ENCODE results near the gene TAF10.

DNA sequence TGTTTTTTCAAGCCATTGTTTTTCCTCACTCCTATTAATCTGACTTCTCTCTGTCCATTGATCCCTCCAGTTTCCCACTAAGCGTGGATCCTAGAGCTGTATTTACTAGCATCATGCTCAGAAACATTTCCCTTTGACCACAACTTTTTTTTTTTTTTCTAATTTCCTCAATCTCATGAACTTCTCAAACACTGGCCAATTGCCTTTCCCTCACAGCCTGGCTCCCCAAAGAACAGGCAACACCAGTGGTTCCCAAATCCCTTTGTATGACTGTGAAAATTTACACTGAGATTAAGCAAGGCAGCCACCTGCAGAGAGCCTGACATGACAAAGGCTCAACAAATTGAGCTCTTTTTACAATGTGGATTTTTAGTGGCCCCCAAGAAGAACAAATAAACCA lies 8.6 kb upstream of the TAF10 start:
- TF ChIP-seq NFRKB (IDR thresholded peaks at IDR 0.05) (no peak), BHLHE40 (IDR thresholded peaks at IDR 0.05; ENCODE audit: borderline replicate concordance) (no peak), ARNT (IDR thresholded peaks at IDR 0.05) (no peak)

Data from HEK293T (cell line).